NOMO-1 (cell line): ENCODE data around the gene MED12L.

Source experiments
- DNase-seq, 2 experiments: peaks; one replicate each; lab custom pipeline; 2025; ENCODE audit not compliant: unreplicated experiment in 2 of 2; lab: John Stamatoyannopoulos, UW

Gene MED12L

GRCh38 chr3:151087648-151088047, 2.2 kb downstream of the MED12L start:
- no peak for DNase-seq

- no peak for DNase-seq
These were observed 6.4 kb downstream of the MED12L start for GRCh38 chr3:151091685-151092345.

GRCh38 chr3:151093148-151093547, 7.7 kb downstream of the MED12L start:
- DNase-seq = no peak

GRCh38 chr3:151093905-151094304, 8.4 kb downstream of the MED12L start:
- DNase-seq = no peak

- no peak for DNase-seq
These were observed 11.3 kb downstream of the MED12L start for GRCh38 chr3:151096716-151097115.

DNA sequence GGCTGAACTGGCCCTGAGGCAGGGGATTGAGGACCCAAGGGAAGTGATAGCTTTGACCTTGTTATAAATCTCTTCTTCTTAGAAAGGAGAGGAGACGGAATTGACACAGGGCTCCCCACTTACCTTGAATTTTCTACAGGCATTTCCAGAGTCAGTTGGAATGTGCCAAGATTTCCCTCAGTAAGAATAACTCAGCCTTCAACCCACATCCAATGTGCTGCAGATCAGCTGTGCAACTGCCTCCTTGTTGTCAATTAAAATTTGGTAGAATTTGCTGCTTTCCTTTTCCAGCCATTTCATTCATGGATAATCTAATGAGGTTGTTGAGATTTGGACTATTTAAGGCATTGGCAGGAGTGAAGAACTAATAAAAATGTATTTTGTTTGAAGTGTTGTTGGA, 14.6 kb downstream of the MED12L start:
- no peak for DNase-seq

DNA sequence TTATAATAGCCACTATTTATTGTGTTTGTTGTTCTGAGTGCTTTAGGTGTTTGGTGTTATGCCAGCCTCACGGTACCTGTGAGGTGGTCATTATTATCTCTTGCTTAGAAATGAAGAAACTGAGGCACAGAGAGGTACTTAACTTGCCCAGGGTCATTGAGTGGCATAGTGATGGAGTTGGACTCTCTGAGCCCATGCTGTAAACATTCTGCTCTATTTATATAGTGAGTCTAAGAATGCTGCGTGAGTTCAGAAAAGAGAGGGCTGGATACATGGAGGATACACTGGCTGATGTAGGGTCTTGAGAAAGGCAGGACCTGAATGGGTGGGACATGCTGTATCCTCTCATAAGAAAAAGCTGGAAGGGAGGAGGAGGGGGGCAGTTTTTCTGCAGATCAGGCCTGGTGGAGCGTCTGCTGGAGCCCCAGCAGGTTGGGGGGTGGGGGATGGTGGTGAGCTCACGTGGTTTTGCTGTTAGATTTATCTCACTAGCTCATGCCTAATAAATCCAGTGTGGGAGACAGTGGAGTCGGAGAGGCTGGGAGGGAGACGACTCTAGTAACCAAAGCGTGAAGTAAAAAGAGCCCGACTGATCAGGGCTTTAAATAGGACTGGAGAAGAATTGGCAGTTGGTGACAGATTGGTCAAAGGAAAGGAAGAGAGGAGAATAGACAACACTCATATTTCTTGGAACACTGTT, 16.0 kb downstream of the MED12L start:
- no peak for DNase-seq

GRCh38 chr3:151106311-151106710, 20.8 kb downstream of the MED12L start:
- DNase-seq = no peak

GRCh38 chr3:151107177-151107576, 21.7 kb downstream of the MED12L start:
- no peak for DNase-seq

DNA sequence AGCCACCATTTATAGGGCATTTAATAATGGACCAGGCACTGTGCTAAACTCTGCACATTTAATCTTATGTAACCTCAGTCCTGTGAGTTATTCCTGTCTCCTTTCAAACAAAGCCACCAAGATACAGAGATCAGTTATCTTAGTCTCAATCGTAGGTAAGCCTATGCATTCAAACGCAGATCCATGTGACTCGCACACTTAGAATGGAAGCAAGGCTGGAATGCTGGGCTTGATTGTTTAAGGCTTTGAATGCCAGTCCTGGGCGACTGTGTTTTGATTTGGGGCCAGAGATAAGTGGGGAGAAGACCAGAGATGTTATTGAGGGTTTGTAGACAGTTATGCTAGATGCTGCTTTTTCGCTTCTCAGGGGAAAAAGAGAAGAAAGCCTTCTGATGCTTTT, 22.2 kb downstream of the MED12L start:
- no peak for DNase-seq

- no peak for DNase-seq
These were observed 23.9 kb downstream of the MED12L start for GRCh38 chr3:151109286-151109800.

GRCh38 chr3:151112731-151113130, 27.3 kb downstream of the MED12L start:
- no peak for DNase-seq

DNA sequence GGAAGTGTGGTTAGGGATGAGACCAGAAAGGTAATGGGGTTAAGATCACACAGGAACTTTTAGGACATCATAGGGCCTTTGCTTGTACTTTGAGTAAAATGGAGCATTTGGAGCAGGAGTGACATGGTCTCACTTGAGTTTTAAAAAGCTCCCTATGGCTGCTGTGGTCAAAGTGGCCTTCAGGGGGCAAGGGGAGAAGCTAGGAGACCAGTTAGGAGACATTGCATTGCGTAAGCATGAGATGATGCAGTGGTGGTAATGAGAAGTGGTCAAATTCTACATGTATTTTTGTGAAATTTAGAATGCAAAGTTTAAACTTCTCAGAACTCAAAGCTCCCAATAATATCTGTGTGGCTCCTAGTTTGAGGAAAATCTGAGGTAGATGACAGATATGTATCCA, 27.9 kb downstream of the MED12L start:
- DNase-seq = no peak

- no peak for DNase-seq
These were observed 31.6 kb downstream of the MED12L start for GRCh38 chr3:151117047-151117446.

DNA sequence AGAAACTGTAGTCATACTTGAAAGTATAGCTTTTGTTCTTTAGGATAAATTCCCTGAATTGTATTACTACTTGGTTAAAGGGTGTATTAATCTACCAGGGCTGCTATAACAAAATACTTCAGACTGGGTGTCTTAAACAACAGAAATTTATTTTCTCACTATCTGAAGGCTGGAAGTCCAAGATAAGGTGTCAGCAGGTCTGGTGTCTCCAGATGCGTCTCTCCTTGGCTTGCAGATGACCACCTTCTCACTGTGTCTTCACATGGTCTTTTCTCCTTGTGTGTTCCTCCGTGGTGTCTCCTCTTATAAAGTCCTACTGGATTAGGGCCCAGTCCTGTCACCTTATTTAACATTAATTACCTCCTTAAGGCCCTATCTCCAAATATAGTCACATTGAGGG, 33.7 kb downstream of the MED12L start:
- DNase-seq = no peak

- DNase-seq = no peak
These were observed 34.9 kb downstream of the MED12L start for GRCh38 chr3:151120409-151120808.

DNA sequence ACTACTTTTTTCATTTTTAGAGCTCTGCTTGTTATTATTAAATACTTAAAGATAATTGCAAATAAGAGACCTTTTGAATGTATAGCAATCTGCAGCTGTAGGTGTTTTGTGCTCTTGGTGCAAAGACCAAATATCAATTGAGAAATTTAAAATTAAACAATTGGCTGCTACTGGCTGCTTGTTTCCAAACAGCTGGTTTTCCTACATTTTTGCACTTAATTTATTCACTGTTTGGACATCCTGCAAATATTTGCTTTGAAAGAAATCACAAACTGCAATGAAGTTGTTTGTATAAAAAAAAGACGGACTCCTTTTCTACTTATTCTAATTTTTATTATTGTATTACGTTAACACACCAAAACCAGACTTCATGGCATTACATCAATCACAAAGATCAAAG, 35.6 kb downstream of the MED12L start:
- DNase-seq = no peak

- no peak for DNase-seq
These were observed 38.4 kb downstream of the MED12L start for GRCh38 chr3:151123827-151124226.

- no peak for DNase-seq
These were observed 39.0 kb downstream of the MED12L start for GRCh38 chr3:151124476-151124875.

GRCh38 chr3:151130428-151130827, 45.0 kb downstream of the MED12L start:
- no peak for DNase-seq

GRCh38 chr3:151133175-151133574, 47.7 kb downstream of the MED12L start:
- no peak for DNase-seq

- no peak for DNase-seq
These were observed 48.5 kb downstream of the MED12L start for GRCh38 chr3:151133917-151134450.
